Loucy (cell line): Measurements from ENCODE around the gene GPATCH11.

Source experiments
- CTCF ChIP-seq: fragments of 200-600 bp; sonication (generic); conservative IDR thresholded peaks from 2 replicates; pipeline ENCODE4 v1.5.1; 2014; ENCODE audit warnings: mild to moderate bottlenecking, antibody characterized with exemption, low read length
- EZH2phosphoT487 ChIP-seq: fragments of 200-600 bp; IDR thresholded peaks from 2 replicates; pipeline ENCODE4 v1.6.1; 2018; ENCODE audit warnings: antibody characterized with exemption, mild to moderate bottlenecking, moderate library complexity, borderline replicate concordance

DNA sequence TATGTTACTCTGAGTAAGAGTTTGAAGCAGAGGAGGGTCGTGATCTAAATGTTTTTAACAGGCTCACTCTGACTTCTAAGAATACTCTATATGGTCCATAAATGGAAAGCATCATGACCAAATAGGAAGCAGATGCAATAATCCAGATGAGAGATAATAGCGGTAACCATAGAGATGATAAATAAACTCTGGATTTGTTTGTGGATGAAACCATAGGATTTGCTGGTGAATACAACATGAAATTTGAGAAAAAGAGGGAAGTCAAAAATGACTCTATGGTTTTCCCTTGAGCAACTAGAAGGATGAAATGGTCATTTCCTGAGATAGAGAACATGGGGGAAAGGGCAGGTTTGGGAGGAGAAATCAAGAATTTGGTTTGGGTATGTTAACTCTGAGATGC lies 4.1 kb upstream of the GPATCH11 start:
- TF ChIP-seq CTCF (no peak), EZH2phosphoT487 (no peak)
